Measurements from ENCODE around the gene TSC22D2. TPM values are rescaled to one million over a fixed set of nuclear protein-coding genes. Genes with fewer than 3 reads are reported as not detected.

The TSC22D2 gene
- total RNA-seq, 2 experiments from 2014 or later = 12.3 to 16.7 TPM

DNA sequence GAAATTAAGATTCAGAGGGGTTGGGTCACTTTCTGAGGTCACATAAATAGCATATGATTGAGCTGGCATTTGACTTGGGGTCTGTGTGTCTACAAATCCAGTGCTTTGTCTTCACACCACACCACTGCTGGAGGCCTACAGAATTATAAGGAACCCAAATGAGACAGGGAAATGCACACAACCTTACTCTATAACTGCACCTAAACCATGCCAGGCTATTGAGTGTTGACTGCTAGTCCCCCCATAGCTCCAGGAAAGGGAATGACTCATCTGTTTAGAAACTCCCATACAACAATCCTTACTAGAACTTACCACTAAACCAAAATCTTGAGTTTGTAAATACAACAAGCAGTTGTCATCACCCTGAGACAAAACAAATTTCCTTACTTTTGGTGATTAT is 16.9 kb upstream of the TSC22D2 start:
- CTCF ChIA-PET = interaction anchor here (0.8 to 1.5 kb wide), 3 partner anchors 12 to 86 kb away, joined by 3 read pairs; no protein-coding TSS in a partner anchor
- Mint-ChIP-seq H3K4me1 (ENCODE audit: low read depth) (peaks cover 16% of the 10 kb centered on the region), H3K27ac (no peak overlapping the region), H3K4me3 (no peak overlapping the region), H3K9me3 (no peaks in the 10 kb centered on the region), H3K36me3 (ENCODE audit: low read depth) (no peaks in the 10 kb centered on the region), H3K27me3 (peaks cover 2% of the 10 kb centered on the region)
- intact Hi-C loops (cut with micrococcal nuclease) = no loop called here
- no peak for ATAC-seq
- TF ChIP-seq, protein P1, sequence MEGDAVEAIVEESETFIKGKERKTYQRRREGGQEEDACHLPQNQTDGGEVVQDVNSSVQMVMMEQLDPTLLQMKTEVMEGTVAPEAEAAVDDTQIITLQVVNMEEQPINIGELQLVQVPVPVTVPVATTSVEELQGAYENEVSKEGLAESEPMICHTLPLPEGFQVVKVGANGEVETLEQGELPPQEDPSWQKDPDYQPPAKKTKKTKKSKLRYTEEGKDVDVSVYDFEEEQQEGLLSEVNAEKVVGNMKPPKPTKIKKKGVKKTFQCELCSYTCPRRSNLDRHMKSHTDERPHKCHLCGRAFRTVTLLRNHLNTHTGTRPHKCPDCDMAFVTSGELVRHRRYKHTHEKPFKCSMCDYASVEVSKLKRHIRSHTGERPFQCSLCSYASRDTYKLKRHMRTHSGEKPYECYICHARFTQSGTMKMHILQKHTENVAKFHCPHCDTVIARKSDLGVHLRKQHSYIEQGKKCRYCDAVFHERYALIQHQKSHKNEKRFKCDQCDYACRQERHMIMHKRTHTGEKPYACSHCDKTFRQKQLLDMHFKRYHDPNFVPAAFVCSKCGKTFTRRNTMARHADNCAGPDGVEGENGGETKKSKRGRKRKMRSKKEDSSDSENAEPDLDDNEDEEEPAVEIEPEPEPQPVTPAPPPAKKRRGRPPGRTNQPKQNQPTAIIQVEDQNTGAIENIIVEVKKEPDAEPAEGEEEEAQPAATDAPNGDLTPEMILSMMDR (IDR thresholded peaks at IDR 0.05) = no peak
- DNase-seq = no peak
- POLR2A ChIA-PET = interaction anchor here (1.0 kb wide), 1 partner anchor 16 kb away, joined by 4 read pairs; the partner anchor contains the start of gene TSC22D2

DNA sequence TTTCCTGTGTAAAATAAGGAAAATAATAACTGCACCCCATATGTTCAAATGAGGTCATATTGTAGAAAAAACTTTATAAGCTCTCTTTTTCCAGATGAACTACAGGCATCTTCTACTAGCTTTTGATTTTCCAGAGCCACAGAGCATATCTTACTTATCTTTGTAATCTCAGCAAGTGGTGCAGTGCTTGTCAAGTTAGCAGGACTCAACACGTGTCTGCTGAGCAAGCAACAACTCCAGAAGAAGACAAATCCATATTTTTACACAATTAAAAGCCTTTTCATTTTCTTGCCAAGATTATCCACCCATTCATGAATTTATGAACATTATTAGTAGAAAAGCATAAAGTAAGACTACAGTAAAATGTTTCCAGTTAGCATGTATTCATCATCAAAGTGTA is 14.4 kb upstream of the TSC22D2 start:
- Mint-ChIP-seq H3K36me3 (ENCODE audit: low read depth) (no peaks in the 10 kb centered on the region), H3K9me3 (no peaks in the 10 kb centered on the region), H3K27ac (no peak overlapping the region), H3K4me3 (no peak overlapping the region), H3K27me3 (peaks cover 3% of the 10 kb centered on the region), H3K4me1 (ENCODE audit: low read depth) (peaks cover 12% of the 10 kb centered on the region)
- TF ChIP-seq, protein P1 (IDR thresholded peaks at IDR 0.05) = no peak
- no peak for DNase-seq
- intact Hi-C loops (cut with micrococcal nuclease) = no loop called here
- ATAC-seq = no peak
- ChIA-PET CTCF (interaction anchor here (0.7 to 1.4 kb wide), 3 partner anchors 9 to 13 kb away, joined by 3 to 5 read pairs (median 3); no protein-coding TSS in a partner anchor), POLR2A (no interaction called here)

DNA sequence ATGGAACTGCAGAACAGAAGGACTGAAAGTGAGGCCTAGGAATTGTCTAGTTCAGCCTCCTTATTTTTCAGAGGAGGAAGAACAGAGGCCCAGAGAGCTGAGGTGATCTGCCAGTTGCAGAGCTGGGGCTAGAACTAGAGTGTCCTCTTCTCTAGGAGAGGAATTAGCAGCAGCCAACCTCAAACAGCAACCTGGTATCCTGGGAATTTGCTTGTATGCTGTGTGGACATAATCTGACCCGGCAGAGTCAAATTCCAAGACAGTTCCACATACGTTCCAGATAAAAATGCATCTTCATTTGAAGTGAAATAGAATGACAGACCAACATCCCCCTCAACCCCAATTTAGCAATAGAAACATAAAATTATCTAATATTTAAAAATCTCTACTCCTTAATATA is 13.5 kb upstream of the TSC22D2 start:
- no peak overlapping the region for H3K27ac Mint-ChIP-seq
- no peak overlapping the region for H3K4me3 Mint-ChIP-seq
- no peak for DNase-seq
- H3K9me3 Mint-ChIP-seq = no peaks in the 10 kb centered on the region
- ChIA-PET POLR2A (no interaction called here), CTCF (interaction anchor here (1.7 kb wide), 1 partner anchor 12 kb away, joined by 6 read pairs; no protein-coding TSS in a partner anchor)
- TF ChIP-seq, protein P1 (IDR thresholded peaks at IDR 0.05) = no peak
- no peaks in the 10 kb centered on the region for H3K36me3 Mint-ChIP-seq (ENCODE audit: low read depth)
- intact Hi-C loops (cut with micrococcal nuclease) = no loop called here
- ATAC-seq = no peak
- H3K4me1 Mint-ChIP-seq (ENCODE audit: low read depth) = peaks cover 12% of the 10 kb centered on the region
- peaks cover 5% of the 10 kb centered on the region for H3K27me3 Mint-ChIP-seq

DNA sequence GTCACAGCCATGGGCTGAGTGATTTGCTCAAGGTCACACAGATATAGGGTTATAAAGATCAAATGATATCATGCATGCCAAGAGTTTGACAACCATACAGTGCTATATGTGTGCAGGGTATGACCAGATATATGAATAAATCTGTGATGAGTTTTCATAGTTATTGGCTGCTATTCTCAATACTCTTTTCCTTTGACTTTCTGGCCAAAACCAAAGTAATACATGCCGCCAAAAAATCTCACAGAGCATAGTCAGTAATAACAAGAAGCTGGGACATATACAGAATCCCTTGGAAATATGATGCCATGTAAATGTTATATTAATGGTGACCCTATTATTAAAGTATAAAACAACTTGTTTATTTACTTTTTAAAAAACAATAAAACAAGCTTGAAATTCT is 11.6 kb upstream of the TSC22D2 start:
- POLR2A ChIA-PET = interaction anchor here (3.0 kb wide), 1 partner anchor 12 kb away, joined by 19 read pairs; the partner anchor contains the start of gene TSC22D2
- H3K36me3 Mint-ChIP-seq (ENCODE audit: low read depth) = no peaks in the 10 kb centered on the region
- no peaks in the 10 kb centered on the region for H3K4me1 Mint-ChIP-seq (ENCODE audit: low read depth)
- CTCF ChIA-PET = interaction anchor here (0.7 to 1.8 kb wide), 2 partner anchors 11 to 110 kb away, joined by 3 to 4 read pairs; no protein-coding TSS in a partner anchor
- no peak for ATAC-seq
- TF ChIP-seq, protein P1 (IDR thresholded peaks at IDR 0.05) = no peak
- H3K27me3 Mint-ChIP-seq = peaks cover 5% of the 10 kb centered on the region
- DNase-seq = no peak
- no peak overlapping the region for H3K4me3 Mint-ChIP-seq
- H3K27ac Mint-ChIP-seq = no peak overlapping the region
- intact Hi-C loops (cut with micrococcal nuclease) = no loop called here
- H3K9me3 Mint-ChIP-seq = no peaks in the 10 kb centered on the region

DNA sequence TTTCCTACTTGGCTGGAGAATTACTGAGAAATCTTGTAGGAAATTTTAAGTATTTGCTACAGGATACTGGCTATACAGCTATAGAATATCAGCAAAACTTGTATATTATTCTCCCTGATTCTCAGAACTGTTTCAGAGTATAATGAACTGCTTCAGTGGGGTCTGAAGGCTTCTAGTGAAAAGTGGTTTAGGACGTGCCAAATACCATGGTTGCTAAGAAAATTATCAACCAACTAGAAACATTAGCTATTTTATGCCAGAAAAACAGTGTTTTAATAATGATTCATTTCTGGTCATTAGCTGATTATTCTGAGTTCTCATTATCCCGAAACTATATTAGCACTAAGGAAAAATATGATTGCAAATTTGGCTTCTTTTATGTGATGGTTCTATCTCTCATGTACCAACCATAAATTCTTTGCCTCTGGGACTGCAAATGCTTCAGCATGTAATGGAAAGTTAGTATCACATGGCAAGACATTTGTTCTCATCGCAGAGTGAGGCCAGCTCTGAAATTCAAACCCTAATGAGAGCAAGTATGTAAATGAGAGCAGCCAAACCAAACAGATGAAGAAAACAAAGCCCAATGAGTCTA is 11.0 kb upstream of the TSC22D2 start:
- no peak for DNase-seq
- no peaks in the 10 kb centered on the region for H3K9me3 Mint-ChIP-seq
- ChIA-PET CTCF (interaction anchor here (1.1 to 1.8 kb wide), 2 partner anchors 12 kb away, joined by 3 to 4 read pairs; no protein-coding TSS in a partner anchor), POLR2A (interaction anchor here (3.0 kb wide), 1 partner anchor 11 kb away, joined by 19 read pairs; the partner anchor contains the start of gene TSC22D2)
- ATAC-seq = no peak
- intact Hi-C loops (cut with micrococcal nuclease) = no loop called here
- no peaks in the 10 kb centered on the region for H3K4me1 Mint-ChIP-seq (ENCODE audit: low read depth)
- no peak overlapping the region for H3K27ac Mint-ChIP-seq
- TF ChIP-seq, protein P1 (IDR thresholded peaks at IDR 0.05) = no peak
- H3K4me3 Mint-ChIP-seq = no peak overlapping the region
- H3K27me3 Mint-ChIP-seq = peaks cover 5% of the 10 kb centered on the region
- H3K36me3 Mint-ChIP-seq (ENCODE audit: low read depth) = no peaks in the 10 kb centered on the region
